PC-9 (cell line): ENCODE measurements around the gene RNF141. TPM values are rescaled to one million over a fixed set of nuclear protein-coding genes. Genes with fewer than 3 reads are reported as not detected.

ENCODE experiments used
- BruUV-seq: library from RNA; stranded (reverse); fragments of 400-500 nt; replicated peaks from 2 replicates; lab custom pipeline; 2021; lab: Mats Ljungman, UMichigan
- CTCF ChIA-PET: fragments of 300-600 bp; sonication (Branson Sonifier 250); formaldehyde crosslinking; loops from one replicate; lab custom pipeline; 2022; ENCODE audit warnings: antibody characterized with exemption; lab: Charles Lee
- POLR2A ChIA-PET: fragments of 300-600 bp; sonication (Branson Sonifier 250); formaldehyde crosslinking; loops from one replicate; lab custom pipeline; 2022; ENCODE audit warnings: antibody characterized with exemption; ENCODE audit not compliant: unreplicated experiment; lab: Charles Lee
- DNase-seq, 2 experiments: peaks; one replicate each; pipeline versions ENCODE4 v3.0.0 to v3.0.0-alpha.2; 2015 to 2022; ENCODE audit warnings: mixed read lengths in 1 of 2
- H2AFZ ChIP-seq: fragments of 200-600 bp; sonication (generic); 2 replicates; pipeline ENCODE4 v1.8.1; 2017; ENCODE audit warnings: antibody characterized with exemption
- H3F3A ChIP-seq: fragments of 200-600 bp; sonication (generic); 2 replicates; pipeline ENCODE4 v1.8.1; 2017; ENCODE audit warnings: antibody characterized with exemption, mild to moderate bottlenecking, low read depth; ENCODE audit not compliant: insufficient read depth
- H3K27ac ChIP-seq: fragments of 200-600 bp; sonication (generic); 2 replicates; pipeline ENCODE4 v1.6.1; 2016; ENCODE audit warnings: mixed run types
- H3K27me3 ChIP-seq: fragments of 200-600 bp; sonication (generic); 2 replicates; pipeline ENCODE4 v1.6.1; 2016; ENCODE audit warnings: low read depth, mixed run types; ENCODE audit not compliant: insufficient read depth
- H3K36me3 ChIP-seq: fragments of 200-600 bp; sonication (generic); 2 replicates; pipeline ENCODE4 v1.6.1; 2016; ENCODE audit warnings: low read depth, mixed run types
- H3K4me1 ChIP-seq: fragments of 200-600 bp; sonication (generic); replicated peaks from 2 replicates; pipeline ENCODE4 v1.6.1; 2016; ENCODE audit warnings: mixed run types; ENCODE audit not compliant: insufficient read depth
- H3K4me2 ChIP-seq: fragments of 200-600 bp; sonication (generic); 2 replicates; pipeline ENCODE4 v1.6.1; 2017; ENCODE audit warnings: mixed run types
- H3K4me3 ChIP-seq: fragments of 200-600 bp; sonication (generic); 2 replicates; pipeline ENCODE4 v1.6.1; 2016; ENCODE audit warnings: mixed run types
- H3K79me2 ChIP-seq: fragments of 200-600 bp; sonication (generic); 2 replicates; pipeline ENCODE4 v1.6.1; 2017; ENCODE audit warnings: low read depth, mixed run types
- H3K9me2 ChIP-seq: fragments of 200-600 bp; sonication (generic); 2 replicates; pipeline ENCODE4 v1.8.1; 2017; ENCODE audit warnings: mild to moderate bottlenecking; ENCODE audit not compliant: insufficient read depth
- H3K9me3 ChIP-seq: fragments of 200-600 bp; sonication (generic); 2 replicates; pipeline ENCODE4 v1.8.1; 2016; ENCODE audit warnings: low read depth; ENCODE audit not compliant: insufficient read depth
- H4K20me1 ChIP-seq: fragments of 200-600 bp; sonication (generic); 2 replicates; pipeline ENCODE4 v1.8.1; 2017; ENCODE audit not compliant: insufficient read depth
- CTCF ChIP-seq: fragments of 200-600 bp; sonication (generic); conservative IDR thresholded peaks from 2 replicates; pipeline ENCODE4 v1.6.1; 2017; ENCODE audit warnings: mixed run types, antibody characterized with exemption, mild to moderate bottlenecking, moderate library complexity
- EZH2 ChIP-seq: fragments of 200-600 bp; sonication (generic); IDR thresholded peaks from 2 replicates; pipeline ENCODE4 v1.8.0; 2017; ENCODE audit warnings: antibody characterized with exemption, low read depth
- intact Hi-C: fragments of 100-400 bp; cut with micrococcal nuclease; formaldehyde crosslinking; loops from one replicate; pipeline ENCODE4 v1.10.0; 2022; ENCODE audit not compliant: unreplicated experiment
- total RNA-seq: library from RNA; stranded (reverse); gene quantifications from 2 replicates; pipeline ENCODE4 v1.2.3, GENCODE V29; 2021

The RNF141 gene
- total RNA-seq, 1 experiment from 2014 or later, result 36.8 TPM

- Histone ChIP-seq H3K27ac (no peak overlapping the region), H3K36me3 (no peaks in the 10 kb centered on the region), H3K4me3 (no peak overlapping the region), H3F3A (peaks cover 10% of the 10 kb centered on the region; the same call in 1 of the 2 replicates), H2AFZ (no peak overlapping the region), H3K9me3 (no peaks in the 10 kb centered on the region), H3K9me2 (no peaks in the 10 kb centered on the region), H3K79me2 (no peaks in the 10 kb centered on the region), H3K4me2 (no peak overlapping the region), H3K4me1 (peaks cover 13% of the 10 kb centered on the region), H4K20me1 (no peaks in the 10 kb centered on the region), H3K27me3 (no peaks in the 10 kb centered on the region)
- TF ChIP-seq CTCF, result no peak
- no peak for TF ChIP-seq EZH2
- BruUV-seq, result no TSS peak
- no peak for DNase-seq
- intact Hi-C loops, result no loop called here
- ChIA-PET POLR2A (no interaction called here), CTCF (no interaction called here)
Observed at GRCh38 chr11:10565493-10565892, 24.5 kb upstream of the RNF141 start.

GRCh38 chr11:10564696-10565318 is 23.8 kb upstream of the RNF141 start:
- no TSS peak for BruUV-seq
- H3K4me1 ChIP-seq, result peaks cover 16% of the 10 kb centered on the region
- no peaks in the 10 kb centered on the region for H3K79me2 ChIP-seq
- H3K9me2 ChIP-seq, result no peaks in the 10 kb centered on the region
- peaks cover 10% of the 10 kb centered on the region; the same call in 1 of the 2 replicates for H3F3A ChIP-seq
- H3K9me3 ChIP-seq, result no peaks in the 10 kb centered on the region
- no peak for DNase-seq
- intact Hi-C loops, result no loop called here
- H3K36me3 ChIP-seq, result no peaks in the 10 kb centered on the region
- H3K27ac ChIP-seq, result no peak overlapping the region
- CTCF ChIA-PET, result interaction anchor here (0.6 kb wide), 1 partner anchor 163 kb away, joined by 3 read pairs; no protein-coding TSS in a partner anchor
- no peaks in the 10 kb centered on the region for H3K27me3 ChIP-seq
- no peak overlapping the region for H3K4me3 ChIP-seq
- H4K20me1 ChIP-seq, result no peaks in the 10 kb centered on the region
- POLR2A ChIA-PET, result no interaction called here
- no peak overlapping the region for H2AFZ ChIP-seq
- TF ChIP-seq EZH2, result no peak
- TF ChIP-seq CTCF, result peak; percentile 41; the same call in 1 of the 2 replicates
- no peak overlapping the region for H3K4me2 ChIP-seq

DNA sequence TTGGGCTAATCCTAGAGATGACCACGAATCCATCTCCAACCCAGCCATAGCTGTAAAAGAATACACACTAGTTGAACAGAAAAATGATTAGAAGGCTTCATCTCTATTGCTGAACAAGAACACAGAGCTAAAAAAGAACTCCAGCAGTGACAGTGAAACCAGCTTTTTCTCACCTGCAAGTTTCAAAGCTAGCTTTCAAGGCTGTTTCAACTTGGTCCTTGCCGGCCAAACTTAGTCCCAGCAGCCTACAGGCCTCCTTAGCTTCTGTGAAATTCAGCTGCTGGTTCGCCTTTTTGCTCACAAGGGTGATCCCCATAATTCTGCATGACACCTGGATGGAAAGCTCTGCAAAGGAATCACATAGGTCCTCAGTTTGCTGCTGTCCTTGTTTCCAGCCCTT is 23.0 kb upstream of the RNF141 start:
- Histone ChIP-seq H3K9me3 (no peaks in the 10 kb centered on the region), H3K9me2 (no peaks in the 10 kb centered on the region), H2AFZ (no peak overlapping the region), H3K4me1 (peaks cover 16% of the 10 kb centered on the region), H3K36me3 (no peaks in the 10 kb centered on the region), H3F3A (peaks cover 10% of the 10 kb centered on the region; the same call in 1 of the 2 replicates), H3K27me3 (no peaks in the 10 kb centered on the region), H3K4me2 (no peak overlapping the region), H3K27ac (no peak overlapping the region), H3K79me2 (no peaks in the 10 kb centered on the region), H3K4me3 (no peak overlapping the region), H4K20me1 (no peaks in the 10 kb centered on the region)
- TF ChIP-seq EZH2, result no peak
- no peak for TF ChIP-seq CTCF
- ChIA-PET CTCF (no interaction called here), POLR2A (no interaction called here)
- no TSS peak for BruUV-seq
- no peak for DNase-seq
- intact Hi-C loops, result no loop called here
